Measurements from ENCODE around the gene EMP1. TPM values are rescaled to one million over a fixed set of nuclear protein-coding genes. Genes with fewer than 3 reads are reported as not detected.

EMP1 gene
- total and polyA plus RNA-seq, 4 donors: 67.5 to 348 (median 167) TPM

GRCh38 chr12:13250416-13250815, 53.9 kb downstream of the EMP1 start:
- H3K27ac ChIP-seq (ENCODE audit: low read depth in 1 of 2, low read length in 1 of 2): no peak overlapping the region
- H3K9ac ChIP-seq (ENCODE audit: insufficient read depth in 1 of 2, low read length in 2 of 2): no peak overlapping the region
- no peak for DNase-seq
- H3K4me1 ChIP-seq (ENCODE audit: control insufficient read depth in 5 of 5, insufficient read depth in 5 of 5, low read length in 5 of 5): no peaks in the 10 kb centered on the region
- no peak for ATAC-seq (ENCODE audit: insufficient read depth, low FRiP score)
- H3K4me3 ChIP-seq: no peak overlapping the region
- H3K36me3 ChIP-seq (ENCODE audit: control insufficient read depth in 4 of 4, insufficient read depth in 4 of 4, low read length in 4 of 4): no peaks in the 10 kb centered on the region
- H3K27me3 ChIP-seq (ENCODE audit: control insufficient read depth in 3 of 3, insufficient read depth in 3 of 3, low read length in 2 of 3): no peaks in the 10 kb centered on the region
- TF ChIP-seq CTCF (IDR thresholded peaks at IDR 0.05; ENCODE audit: control extremely low read depth, extremely low read depth): no peak
- no peaks in the 10 kb centered on the region for H3K9me3 ChIP-seq (ENCODE audit: control insufficient read depth in 4 of 4, insufficient read depth in 3 of 4, low read length in 3 of 4)
- 94 to 100% methylated on average over 1 of the region's 1 CpG for WGBS, 2 donors

GRCh38 chr12:13251521-13251920, 55.0 kb downstream of the EMP1 start:
- DNase-seq (no peak), ATAC-seq (ENCODE audit: insufficient read depth, low FRiP score) (no peak)
- Histone ChIP-seq H3K27me3 (ENCODE audit: control insufficient read depth in 3 of 3, insufficient read depth in 3 of 3, low read length in 2 of 3) (no peaks in the 10 kb centered on the region), H3K9ac (ENCODE audit: insufficient read depth in 1 of 2, low read length in 2 of 2) (no peak overlapping the region), H3K9me3 (ENCODE audit: control insufficient read depth in 4 of 4, insufficient read depth in 3 of 4, low read length in 3 of 4) (no peaks in the 10 kb centered on the region), H3K4me1 (ENCODE audit: control insufficient read depth in 5 of 5, insufficient read depth in 5 of 5, low read length in 5 of 5) (peaks cover 0 to 8% (median 2%) of the 10 kb centered on the region in 5 donors), H3K4me3 (no peak overlapping the region), H3K36me3 (ENCODE audit: control insufficient read depth in 4 of 4, insufficient read depth in 4 of 4, low read length in 4 of 4) (no peaks in the 10 kb centered on the region), H3K27ac (ENCODE audit: low read depth in 1 of 2, low read length in 1 of 2) (no peak overlapping the region)
- WGBS, 2 donors: 85 to 98% methylated on average over 5 of the region's 5 CpGs
- TF ChIP-seq CTCF (IDR thresholded peaks at IDR 0.05; ENCODE audit: control extremely low read depth, extremely low read depth): no peak

GRCh38 chr12:13252024-13252423, 55.5 kb downstream of the EMP1 start:
- H3K36me3 ChIP-seq (ENCODE audit: control insufficient read depth in 4 of 4, insufficient read depth in 4 of 4, low read length in 4 of 4): no peaks in the 10 kb centered on the region
- ATAC-seq (ENCODE audit: insufficient read depth, low FRiP score) (no peak), DNase-seq (no peak)
- H3K9ac ChIP-seq (ENCODE audit: insufficient read depth in 1 of 2, low read length in 2 of 2): no peak overlapping the region
- no peaks in the 10 kb centered on the region for H3K9me3 ChIP-seq (ENCODE audit: control insufficient read depth in 4 of 4, insufficient read depth in 3 of 4, low read length in 3 of 4)
- H3K4me1 ChIP-seq (ENCODE audit: control insufficient read depth in 5 of 5, insufficient read depth in 5 of 5, low read length in 5 of 5): peaks cover 0 to 11% (median 2%) of the 10 kb centered on the region in 5 donors
- TF ChIP-seq CTCF (IDR thresholded peaks at IDR 0.05; ENCODE audit: control extremely low read depth, extremely low read depth): no peak
- no peaks in the 10 kb centered on the region for H3K27me3 ChIP-seq (ENCODE audit: control insufficient read depth in 3 of 3, insufficient read depth in 3 of 3, low read length in 2 of 3)
- no peak overlapping the region for H3K4me3 ChIP-seq
- no peak overlapping the region for H3K27ac ChIP-seq (ENCODE audit: low read depth in 1 of 2, low read length in 1 of 2)

GRCh38 chr12:13252616-13253015, 56.1 kb downstream of the EMP1 start:
- no peak for TF ChIP-seq CTCF (IDR thresholded peaks at IDR 0.05; ENCODE audit: control extremely low read depth, extremely low read depth)
- no peaks in the 10 kb centered on the region for H3K9me3 ChIP-seq (ENCODE audit: control insufficient read depth in 4 of 4, insufficient read depth in 3 of 4, low read length in 3 of 4)
- H3K36me3 ChIP-seq (ENCODE audit: control insufficient read depth in 4 of 4, insufficient read depth in 4 of 4, low read length in 4 of 4): no peaks in the 10 kb centered on the region
- peaks cover 0 to 17% (median 5%) of the 10 kb centered on the region in 5 donors for H3K4me1 ChIP-seq (ENCODE audit: control insufficient read depth in 5 of 5, insufficient read depth in 5 of 5, low read length in 5 of 5)
- H3K4me3 ChIP-seq: no peak overlapping the region
- no peaks in the 10 kb centered on the region for H3K27me3 ChIP-seq (ENCODE audit: control insufficient read depth in 3 of 3, insufficient read depth in 3 of 3, low read length in 2 of 3)
- ATAC-seq (ENCODE audit: insufficient read depth, low FRiP score): no peak
- no peak overlapping the region for H3K27ac ChIP-seq (ENCODE audit: low read depth in 1 of 2, low read length in 1 of 2)
- H3K9ac ChIP-seq (ENCODE audit: insufficient read depth in 1 of 2, low read length in 2 of 2): no peak overlapping the region
- no peak for DNase-seq
- 94 to 95% methylated on average over 3 of the region's 3 CpGs for WGBS, 2 donors
